ENCODE data around the gene CDIP1.

CDIP1 gene

GRCh38 chr16:4460936-4461249, 77.7 kb downstream of the CDIP1 start:
- no peaks in the 10 kb centered on the region for H3K9me3 ChIP-seq (ENCODE audit: insufficient read depth, low read length)
- H3K4me3 ChIP-seq (ENCODE audit: insufficient read length, low read depth): no peak overlapping the region
- no peaks in the 10 kb centered on the region for H3K27me3 ChIP-seq (ENCODE audit: insufficient read depth, insufficient read length)
- H3K4me1 ChIP-seq (ENCODE audit: insufficient read depth, insufficient read length): peaks cover 10% of the 10 kb centered on the region
- no peak for DNase-seq (ENCODE audit: low read depth, low spot score)
- no peak for TF ChIP-seq ZNF274 (IDR thresholded peaks at IDR 0.05; ENCODE audit: low read depth, low read length)
- no peak overlapping the region for H3K9ac ChIP-seq (ENCODE audit: insufficient read length, low read depth)
- H3K36me3 ChIP-seq (ENCODE audit: insufficient read depth, insufficient read length, low read length): peaks cover 82% of the 10 kb centered on the region
